HG02885 (cell line): Measurements from ENCODE around the gene PLEK2.
"Not testable (repeated sequence)": the region's sequence is repeated elsewhere in the genome, so short reads cannot be mapped to it uniquely, and the experiment has no call there.

Experiments
- ATAC-seq: cut with Tn5 transposase; IDR thresholded peaks from one replicate; pipeline ENCODE4 v1.9.1; 2021; ENCODE audit warnings: mild to moderate bottlenecking; ENCODE audit not compliant: unreplicated experiment, poor library complexity

Gene PLEK2

DNA sequence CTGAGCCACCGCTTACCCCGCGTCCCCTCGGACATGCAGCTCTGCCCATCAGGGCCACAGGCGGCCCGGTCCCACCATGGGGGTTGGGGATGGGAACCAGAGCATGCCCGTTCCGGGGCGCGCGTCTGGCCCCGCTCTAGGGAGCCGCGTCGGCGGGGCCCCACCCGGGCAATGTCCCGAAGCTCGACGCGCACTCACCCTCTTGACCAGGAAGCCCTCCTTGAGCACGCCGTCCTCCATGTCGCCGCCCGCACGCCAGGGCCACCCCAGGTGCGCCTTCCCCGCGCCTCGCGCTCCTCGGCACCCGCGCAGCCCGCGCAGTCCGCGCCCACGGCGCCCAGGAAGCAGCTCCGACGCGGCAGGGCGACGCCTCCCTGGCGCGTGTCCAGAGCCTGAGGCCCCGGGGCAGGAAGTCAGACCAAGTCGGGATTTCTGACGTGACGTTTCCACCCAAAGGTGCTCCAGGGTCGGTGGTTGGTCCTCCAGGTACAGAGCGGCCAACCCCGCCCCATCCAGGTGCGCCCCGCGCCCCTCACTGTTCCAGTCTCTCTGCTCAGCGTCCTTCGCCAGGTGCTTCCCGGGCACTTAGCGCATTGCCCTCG, at the start of gene PLEK2:
Gene PLEK2 (minus strand): TSS at position 346 of the 602 bp plus-strand sequence. CDS start 106 bp downstream, at position 240.
- ATAC-seq: no peak

DNA sequence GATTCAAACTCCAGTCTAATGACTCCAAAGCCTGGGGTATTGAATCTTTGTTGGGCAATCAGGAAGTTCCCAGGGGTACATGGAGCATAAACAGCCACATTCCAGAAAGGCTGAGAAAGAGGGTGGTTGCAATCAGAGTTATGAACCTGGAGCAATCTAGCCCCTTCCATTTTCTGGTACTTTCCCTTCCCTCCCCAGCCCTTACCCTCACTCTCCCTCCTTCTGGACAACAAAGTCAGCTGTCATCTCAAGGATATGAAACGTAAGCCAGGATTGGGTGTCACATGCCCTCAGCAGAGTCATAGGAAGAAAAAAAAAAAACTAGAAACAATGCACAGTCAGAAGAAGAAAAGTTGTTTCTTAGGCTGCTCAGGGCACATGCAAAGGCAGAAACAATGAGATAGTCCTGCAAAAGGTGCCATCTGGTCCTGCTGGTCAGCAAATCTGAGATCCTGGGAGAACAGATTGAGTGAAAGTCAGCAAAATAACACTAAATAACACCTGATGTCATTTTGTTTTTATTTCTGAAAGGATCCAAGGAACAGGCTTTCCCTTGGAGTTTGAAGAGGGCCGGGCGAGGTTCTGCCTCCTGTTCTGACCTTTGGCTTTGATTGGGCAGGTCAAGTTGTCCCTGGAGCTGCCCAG, 49.5 kb upstream of the PLEK2 start:
- no peak for ATAC-seq

DNA sequence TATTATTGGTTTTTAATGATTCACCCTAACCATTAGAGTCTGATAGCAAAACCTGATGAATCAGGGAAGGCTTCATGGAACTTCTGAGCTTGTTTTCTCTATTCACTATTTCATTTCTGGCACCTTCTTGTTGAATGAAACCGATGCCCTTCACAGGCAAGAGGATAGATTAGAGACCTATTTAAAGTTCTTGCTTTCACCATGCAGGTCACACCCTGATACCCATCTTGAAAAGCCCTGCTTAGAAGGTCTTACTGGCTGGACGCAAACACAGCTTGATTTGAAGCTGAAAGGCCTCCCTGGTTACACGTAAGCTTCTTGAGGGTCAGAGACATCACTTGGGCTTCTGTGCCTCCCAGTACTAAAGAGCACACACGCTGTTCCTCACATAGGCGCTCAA, 47.4 kb upstream of the PLEK2 start:
- ATAC-seq: no peak

DNA sequence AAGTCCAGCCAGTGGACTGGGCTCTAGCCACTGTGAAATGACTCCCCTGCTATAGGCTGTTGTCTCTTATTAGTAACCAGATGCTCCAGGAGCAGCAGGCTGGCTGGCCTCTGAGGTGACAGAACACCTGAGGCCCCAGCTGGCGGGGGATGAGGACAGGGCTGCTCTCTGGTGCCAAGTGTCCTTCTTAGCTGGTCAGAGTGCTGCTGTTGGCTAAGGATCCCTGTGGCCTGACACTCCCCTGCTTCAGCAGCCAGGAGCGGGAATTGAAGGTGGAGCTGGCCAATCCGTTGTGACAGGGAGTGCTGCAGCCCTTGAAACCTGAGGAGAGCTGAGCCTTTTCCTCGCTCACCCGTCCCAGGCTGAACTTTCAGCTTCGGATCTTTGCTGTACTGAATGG, 45.8 kb upstream of the PLEK2 start:
- ATAC-seq: no peak

DNA sequence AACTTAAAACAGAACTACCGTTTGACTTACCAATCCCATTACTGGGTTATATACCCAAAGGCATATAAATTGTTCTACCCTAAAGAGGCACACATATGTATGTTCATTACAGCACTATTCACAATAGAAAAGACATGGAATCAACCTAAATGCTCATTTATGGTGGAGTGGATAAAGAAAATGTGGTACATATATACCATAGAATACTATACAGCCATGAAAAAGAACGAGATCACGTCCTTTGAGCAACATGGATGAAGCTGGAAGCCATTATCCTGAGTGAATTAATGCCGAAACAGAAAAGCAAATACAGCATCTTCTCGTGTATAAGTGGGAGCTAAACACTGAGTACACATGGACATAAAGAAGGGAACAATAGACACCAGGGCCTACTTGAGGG, 44.8 kb upstream of the PLEK2 start:
- ATAC-seq: no peak

DNA sequence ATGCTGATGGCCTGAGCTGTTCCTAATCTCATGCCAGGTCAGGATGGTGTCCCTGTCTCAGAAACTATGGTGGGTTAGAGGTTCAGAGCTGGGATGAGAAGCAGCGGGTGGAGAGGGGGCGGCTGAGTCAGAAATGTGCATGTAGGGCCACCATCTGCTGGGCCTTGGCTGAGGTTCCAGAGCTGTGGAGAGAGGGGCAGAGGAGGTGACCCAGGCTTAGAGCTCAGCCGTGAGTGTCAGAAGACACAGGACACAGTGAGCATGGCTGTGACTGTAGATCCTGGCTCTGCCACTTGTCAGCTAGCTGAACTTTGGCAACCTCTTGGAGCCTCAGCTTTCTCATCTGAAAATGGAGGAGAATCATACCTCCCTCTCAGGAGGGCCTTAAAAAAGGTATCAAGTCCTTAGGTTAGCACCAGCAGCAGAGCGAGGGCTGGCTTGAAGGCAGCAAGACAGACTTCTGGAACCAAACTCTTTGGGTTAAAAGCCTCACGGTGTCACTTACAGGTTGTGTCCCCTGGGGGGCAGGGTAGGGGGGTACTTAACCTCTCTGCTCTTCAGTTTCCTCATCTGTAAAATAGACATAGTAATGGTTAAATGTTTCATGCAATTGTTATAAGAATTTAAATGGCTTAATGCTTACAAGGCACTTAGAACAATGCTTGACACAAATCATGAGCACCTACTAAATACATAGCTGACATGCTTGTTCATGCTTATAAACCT, 41.8 kb upstream of the PLEK2 start:
- ATAC-seq: no peak

DNA sequence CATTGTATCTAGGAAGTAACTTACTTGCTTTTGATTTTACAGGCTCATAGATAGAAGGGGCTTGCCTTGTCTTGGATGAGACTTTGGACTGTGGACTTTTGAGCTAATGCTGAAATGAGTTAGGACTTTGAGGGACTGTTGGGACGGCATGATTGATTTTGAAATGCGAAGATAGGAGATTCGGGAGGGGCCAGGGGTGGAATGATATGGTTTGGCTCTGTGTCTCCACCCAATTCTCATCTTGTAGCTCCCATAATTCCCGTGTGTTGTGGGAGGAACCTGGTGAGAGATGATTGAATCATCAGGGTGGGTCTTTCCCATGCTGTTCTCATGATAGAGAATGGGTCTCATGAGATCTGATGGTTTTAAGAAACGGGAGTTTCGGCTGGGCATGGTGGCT, 39.7 kb upstream of the PLEK2 start:
- not testable (repeated sequence) for ATAC-seq

DNA sequence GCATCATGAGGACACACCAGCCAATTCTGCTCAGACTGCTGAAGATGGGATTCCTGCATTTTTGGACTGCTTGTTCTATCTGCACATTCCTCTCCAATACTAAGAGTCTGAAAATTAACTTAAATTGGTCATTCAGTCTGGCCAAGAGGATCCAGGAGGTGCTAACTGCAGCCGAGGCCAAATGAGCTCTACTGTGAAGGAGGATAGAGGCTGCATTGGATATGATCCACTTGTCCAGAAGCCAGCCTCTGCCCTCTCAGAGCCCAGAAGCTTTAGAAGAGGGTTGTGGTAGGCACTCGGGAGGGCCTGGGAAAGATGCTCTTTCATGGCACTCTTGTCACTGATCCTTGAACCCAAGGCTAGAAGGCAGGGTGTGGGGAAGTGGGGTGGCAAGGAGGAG, 37.1 kb upstream of the PLEK2 start:
- no peak for ATAC-seq

DNA sequence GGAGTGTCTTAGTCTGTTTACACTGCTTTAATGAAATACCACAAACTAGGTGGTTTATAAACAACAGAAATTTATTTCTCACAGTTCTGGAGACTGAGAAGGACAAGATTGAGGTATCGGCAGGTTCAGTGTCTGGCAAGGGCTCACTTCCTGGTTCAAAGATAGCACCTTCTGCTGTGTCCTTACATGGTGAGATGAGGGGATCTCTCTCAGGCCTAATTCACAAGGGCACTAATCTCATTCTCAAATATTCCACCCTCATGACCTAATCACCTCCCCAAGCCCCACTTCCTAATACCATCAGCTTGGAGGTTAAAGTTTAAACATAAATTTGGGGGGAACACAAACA, 35.0 kb upstream of the PLEK2 start:
- no peak for ATAC-seq

- no peak for ATAC-seq
Measured at GRCh38 chr14:67446371-67447032, 34.5 kb upstream of the PLEK2 start.

DNA sequence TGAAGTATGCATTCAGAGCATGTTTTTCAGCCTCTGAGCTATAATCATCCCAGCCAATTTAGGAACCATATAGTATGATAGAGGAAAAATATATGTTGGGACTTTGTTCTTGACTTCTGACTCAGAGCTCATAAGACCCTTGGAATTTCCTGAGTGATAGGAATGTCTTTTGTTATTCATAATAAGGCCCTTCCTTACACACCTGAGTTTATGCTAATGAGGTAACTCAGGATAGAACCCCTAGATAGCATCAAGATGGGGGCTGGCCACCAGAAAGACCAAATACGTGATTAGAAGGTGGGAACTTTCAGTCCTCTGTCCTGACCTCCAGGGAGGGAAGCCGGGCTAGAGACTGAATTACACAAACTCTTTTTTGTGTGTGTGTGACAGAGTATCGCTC, 32.4 kb upstream of the PLEK2 start:
- ATAC-seq: no peak

DNA sequence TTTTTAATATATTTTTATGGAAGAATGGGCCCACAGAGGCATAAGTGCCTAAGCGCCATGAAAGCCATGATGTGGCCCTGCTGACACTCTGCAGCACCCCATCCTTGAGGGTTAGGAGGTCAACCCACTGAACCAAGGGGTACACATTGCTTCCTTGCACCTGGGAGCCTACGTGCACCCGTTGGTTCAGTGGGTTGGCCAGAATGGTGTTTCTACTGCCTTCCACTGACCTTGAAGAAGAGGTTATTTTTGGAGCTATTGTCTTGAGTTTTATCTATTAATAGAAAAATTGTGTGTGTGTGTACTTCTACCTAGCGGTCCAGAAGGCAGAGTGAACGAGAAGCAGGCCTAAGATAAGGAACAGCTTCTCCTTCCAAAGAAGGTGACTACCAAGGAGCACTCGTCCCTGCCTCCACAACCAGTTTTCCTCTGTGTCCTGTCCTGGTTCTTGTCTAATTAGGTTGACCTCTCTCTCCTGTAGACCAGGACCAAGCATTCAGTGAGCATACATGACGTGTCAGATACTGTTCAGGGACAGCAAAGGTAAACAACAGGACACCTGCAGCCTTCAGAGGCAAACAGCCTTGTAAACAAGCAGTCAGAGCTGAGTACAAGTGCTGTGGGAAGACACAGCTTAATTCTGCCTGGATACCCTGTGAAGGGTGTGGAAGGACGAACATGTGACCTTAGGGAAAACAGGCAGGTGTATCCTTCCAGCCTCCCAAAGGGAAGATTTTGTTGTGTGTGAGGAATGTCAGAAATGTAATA, 30.4 kb upstream of the PLEK2 start:
- no peak for ATAC-seq

- ATAC-seq: no peak
Measured at GRCh38 chr14:67441672-67442071, 29.7 kb upstream of the PLEK2 start.

GRCh38 chr14:67441256-67441655, 29.3 kb upstream of the PLEK2 start:
- no peak for ATAC-seq

DNA sequence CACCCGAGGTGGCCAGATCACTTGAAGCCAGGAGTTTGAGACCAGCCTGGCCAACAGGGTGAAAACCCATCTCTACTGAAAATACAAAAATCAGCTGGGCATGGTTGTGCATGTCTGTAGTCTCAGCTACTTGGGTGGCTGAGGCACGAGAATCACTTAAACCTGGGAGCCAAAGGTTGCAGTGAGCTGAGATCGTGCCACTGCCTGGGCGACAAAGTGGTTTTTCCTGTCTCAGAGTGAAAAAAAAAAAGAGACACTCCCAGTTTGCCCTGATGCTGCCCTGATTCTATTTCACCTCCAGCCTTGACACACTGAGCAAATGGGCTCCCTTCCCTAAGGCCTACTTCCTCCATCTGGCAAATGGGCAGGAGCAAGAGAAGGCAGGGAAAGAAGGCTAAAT, 28.5 kb upstream of the PLEK2 start:
- no peak for ATAC-seq

GRCh38 chr14:67438969-67439368, 27.0 kb upstream of the PLEK2 start:
- ATAC-seq: no peak

DNA sequence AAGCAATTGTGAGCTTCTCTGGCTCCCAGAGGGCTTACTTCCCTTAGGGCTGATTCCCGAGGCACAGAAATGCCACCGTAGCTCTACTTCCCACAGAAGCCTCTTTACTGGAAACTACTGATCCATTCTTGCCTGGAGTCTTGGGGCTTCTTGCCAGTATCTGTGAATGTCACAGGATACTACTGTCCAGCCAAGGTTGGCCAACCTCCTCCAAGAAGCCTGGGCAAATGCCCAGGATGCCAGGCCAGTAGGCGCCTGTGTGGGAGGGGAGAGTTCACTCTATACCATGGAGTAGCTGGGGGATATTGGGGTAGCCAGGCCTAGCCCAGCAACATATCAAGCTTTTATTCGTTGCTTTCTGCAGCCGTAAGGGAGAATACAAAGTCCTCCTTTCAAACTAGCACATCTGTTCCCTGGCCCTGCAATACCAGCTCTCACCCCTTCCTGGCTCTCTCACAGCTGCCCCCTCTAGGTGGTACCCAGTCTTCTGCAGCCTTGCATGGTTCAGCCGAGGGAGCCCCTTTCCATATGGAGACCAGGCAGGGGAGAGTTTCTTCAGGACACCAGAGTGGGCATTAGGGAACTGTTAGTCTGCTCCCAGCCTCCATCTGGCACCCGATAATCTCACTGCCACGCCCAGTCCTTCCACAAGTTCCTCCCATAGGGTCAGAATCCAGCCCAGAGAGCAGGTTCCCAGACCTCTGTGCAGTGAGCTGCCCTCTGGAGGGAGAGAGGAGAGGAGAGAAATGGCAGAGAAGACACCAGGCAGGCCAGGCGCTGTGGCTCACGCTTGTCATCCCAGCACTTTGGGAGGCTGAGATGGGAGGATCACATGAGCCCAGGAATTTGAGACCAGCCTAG, 24.3 kb upstream of the PLEK2 start:
- no peak for ATAC-seq

GRCh38 chr14:67435603-67436002, 23.6 kb upstream of the PLEK2 start:
- no peak for ATAC-seq

- ATAC-seq: no peak
Measured at GRCh38 chr14:67432050-67432564, 20.1 kb upstream of the PLEK2 start.
